Muscle of leg (tissue), 11 donors: ENCODE results near the gene GARIN5B. TPM values are rescaled to one million over a fixed set of nuclear protein-coding genes. Genes with fewer than 3 reads are reported as not detected.

ENCODE experiments used
- DNase-seq: peaks from one replicate; pipeline ENCODE4 v3.0.0; 2013
- H3K27ac ChIP-seq: one replicate; pipeline ENCODE4 v1.5.1; 2013; ENCODE audit warnings: mild to moderate bottlenecking, low read length, control low read depth
- H3K27me3 ChIP-seq: one replicate; pipeline ENCODE4 v1.6.1; 2013; ENCODE audit warnings: low read length; ENCODE audit not compliant: control insufficient read depth, insufficient read depth
- H3K36me3 ChIP-seq: one replicate; pipeline ENCODE4 v1.6.1; 2013; ENCODE audit warnings: low read length; ENCODE audit not compliant: control insufficient read depth, insufficient read depth
- H3K4me1 ChIP-seq: one replicate; pipeline ENCODE4 v1.6.1; 2013; ENCODE audit warnings: low read length; ENCODE audit not compliant: control insufficient read depth, insufficient read depth
- H3K4me3 ChIP-seq: one replicate; pipeline ENCODE4 v1.5.1; 2013; ENCODE audit warnings: low read length, control low read depth
- H3K9me3 ChIP-seq: replicated peaks from 2 replicates; pipeline ENCODE4 v1.6.1; 2013; ENCODE audit warnings: low read depth, low read length; ENCODE audit not compliant: control insufficient read depth
- WGBS: methylation state at CpG from one replicate; pipeline ENCODE4 v1.1.5; 2013; ENCODE audit warnings: missing lambda C conversion rate; ENCODE audit not compliant: insufficient coverage; 5-methylcytosine and 5-hydroxymethylcytosine counted together
- polyA plus RNA-seq, 8 donors: library from polyadenylated mRNA; unstranded; fragments of 120-200 nt; gene quantifications; one replicate each; pipeline versions ENCODE4 v1.2.1 to v1.2.3, GENCODE V29; 2013; ENCODE audit warnings: inconsistent platforms in 1 of 8, low replicate concordance in 1 of 8; ENCODE audit not compliant: insufficient read length in 8 of 8, insufficient read depth in 1 of 8
- total RNA-seq: library from RNA; stranded (reverse); fragments of 120-200 nt; gene quantifications from one replicate; pipeline ENCODE4 v1.2.4, GENCODE V29; 2013

Gene GARIN5B
- total and polyA plus RNA-seq, 9 donors: not detected

- H3K4me3 ChIP-seq: no peak overlapping the region
- H3K27ac ChIP-seq: no peak overlapping the region
- 67% methylated on average over 2 of the region's 10 CpGs for WGBS
- H3K36me3 ChIP-seq: peaks cover 42% of the 10 kb centered on the region
- H3K9me3 ChIP-seq: no peaks in the 10 kb centered on the region
- no peak for DNase-seq
- H3K27me3 ChIP-seq: peaks cover 19% of the 10 kb centered on the region
- peaks cover 51% of the 10 kb centered on the region for H3K4me1 ChIP-seq
Measured at GRCh38 chr19:55347442-55348009, 15.5 kb downstream of the GARIN5B start.

GRCh38 chr19:55346725-55347441 lies 16.2 kb downstream of the GARIN5B start:
- Histone ChIP-seq H3K4me3 (no peak overlapping the region), H3K36me3 (peaks cover 48% of the 10 kb centered on the region), H3K9me3 (no peaks in the 10 kb centered on the region), H3K27me3 (peaks cover 12% of the 10 kb centered on the region), H3K27ac (no peak overlapping the region), H3K4me1 (peaks cover 54% of the 10 kb centered on the region)
- DNase-seq: no peak
- WGBS: 71% methylated on average over 34 of the region's 41 CpGs

- DNase-seq: peak; percentile 78
- 76% methylated on average over 34 of the region's 43 CpGs for WGBS
- Histone ChIP-seq H3K4me3 (no peak overlapping the region), H3K36me3 (peaks cover 51% of the 10 kb centered on the region), H3K27ac (peak overlapping the region; percentile 77), H3K4me1 (peaks cover 61% of the 10 kb centered on the region), H3K27me3 (peaks cover 4% of the 10 kb centered on the region), H3K9me3 (no peaks in the 10 kb centered on the region)
Measured at GRCh38 chr19:55345818-55346724, 17.0 kb downstream of the GARIN5B start.

GRCh38 chr19:55345101-55345817 lies 17.8 kb downstream of the GARIN5B start:
- Histone ChIP-seq H3K27me3 (no peaks in the 10 kb centered on the region), H3K9me3 (no peaks in the 10 kb centered on the region), H3K36me3 (peaks cover 51% of the 10 kb centered on the region), H3K4me3 (no peak overlapping the region), H3K4me1 (peaks cover 67% of the 10 kb centered on the region), H3K27ac (peak overlapping the region; percentile 77)
- WGBS: 80% methylated on average over 22 of the region's 22 CpGs
- no peak for DNase-seq

- peaks cover 69% of the 10 kb centered on the region for H3K4me1 ChIP-seq
- WGBS: 75% methylated on average over 9 of the region's 9 CpGs
- peaks cover 50% of the 10 kb centered on the region for H3K36me3 ChIP-seq
- no peaks in the 10 kb centered on the region for H3K27me3 ChIP-seq
- no peaks in the 10 kb centered on the region for H3K9me3 ChIP-seq
- H3K4me3 ChIP-seq: no peak overlapping the region
- H3K27ac ChIP-seq: peak overlapping the region; percentile 67
- DNase-seq: peak; percentile 86
Measured at GRCh38 chr19:55344444-55344843, 18.6 kb downstream of the GARIN5B start.

GRCh38 chr19:55341595-55342531 lies 21.2 kb downstream of the GARIN5B start:
- H3K27ac ChIP-seq: peak overlapping the region; percentile 31
- H3K4me3 ChIP-seq: peak overlapping the region; percentile 18
- H3K36me3 ChIP-seq: peaks cover 32% of the 10 kb centered on the region
- no peak for DNase-seq
- no peaks in the 10 kb centered on the region for H3K9me3 ChIP-seq
- H3K4me1 ChIP-seq: peaks cover 59% of the 10 kb centered on the region
- 75% methylated on average over 44 of the region's 50 CpGs for WGBS
- H3K27me3 ChIP-seq: no peaks in the 10 kb centered on the region

GRCh38 chr19:55341171-55341588 lies 21.9 kb downstream of the GARIN5B start:
- peaks cover 53% of the 10 kb centered on the region for H3K4me1 ChIP-seq
- H3K36me3 ChIP-seq: peaks cover 30% of the 10 kb centered on the region
- WGBS: 2% methylated on average over 6 of the region's 15 CpGs
- H3K27me3 ChIP-seq: no peaks in the 10 kb centered on the region
- peak; percentile 91 for DNase-seq
- no peaks in the 10 kb centered on the region for H3K9me3 ChIP-seq
- H3K4me3 ChIP-seq: peak overlapping the region; percentile 90
- peak overlapping the region; percentile 94 for H3K27ac ChIP-seq

- WGBS: under 1% methylated on average over 12 of the region's 24 CpGs
- Histone ChIP-seq H3K4me1 (peaks cover 49% of the 10 kb centered on the region), H3K9me3 (no peaks in the 10 kb centered on the region), H3K27me3 (no peaks in the 10 kb centered on the region), H3K36me3 (peaks cover 30% of the 10 kb centered on the region), H3K4me3 (peak overlapping the region; percentile 90), H3K27ac (peak overlapping the region; percentile 94)
- no peak for DNase-seq
Measured at GRCh38 chr19:55340784-55341147, 22.3 kb downstream of the GARIN5B start.
